Measurements from ENCODE around the gene NFASC.

DNA sequence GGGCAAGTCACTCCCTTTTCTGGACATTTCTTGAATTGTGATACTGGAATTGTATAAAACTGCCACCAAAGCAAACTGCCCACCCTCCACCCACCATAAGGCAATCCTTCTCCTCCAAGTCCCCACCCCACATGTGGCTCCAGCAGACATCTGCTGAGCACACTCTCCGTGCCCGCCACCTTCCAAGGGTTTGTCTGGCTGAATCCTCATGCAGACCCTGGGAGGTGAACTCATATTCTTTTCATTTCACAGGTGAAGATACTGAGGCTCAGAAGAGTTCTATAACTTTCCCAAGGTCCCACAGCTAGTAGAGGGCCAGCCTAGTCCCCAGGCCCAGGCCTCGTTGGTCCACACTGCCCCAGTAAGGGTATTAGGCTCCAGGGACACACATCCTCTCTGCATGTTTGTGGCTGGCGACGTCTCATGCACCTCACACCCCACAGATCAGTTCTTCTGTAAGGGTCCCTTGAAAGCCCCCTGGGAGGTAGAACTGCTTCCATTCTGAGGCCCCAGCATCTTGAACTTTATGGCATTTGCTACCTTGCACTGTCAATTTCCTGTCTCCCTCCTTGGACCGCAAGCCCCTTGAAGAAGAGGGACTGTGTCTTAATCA lies 186.4 kb downstream of the NFASC start:
- TF ChIP-seq EZH2 (IDR thresholded peaks at IDR 0.05; ENCODE audit: insufficient read depth, poor library complexity, severe bottlenecking) (no peak), EZH2phosphoT487 (IDR thresholded peaks at IDR 0.05; ENCODE audit: insufficient read depth, low read depth) (no peak)

All from GM23248 (cell line).